KBM-7 (cell line): ENCODE results near the gene ATP6V1G2.
"Not testable (repeated sequence)": the region's sequence is repeated elsewhere in the genome, so short reads cannot be mapped to it uniquely, and the experiment has no call there.

Experiments used
- DNase-seq: peaks from one replicate; pipeline ENCODE4 v3.0.0-alpha.2; 2015
- in situ Hi-C: fragments of 300-500 bp; cut with MboI; formaldehyde crosslinking; loops from 2 replicates; pipeline ENCODE4 v1.14.3; 2020; ENCODE audit warnings: low sequenced_read_pairs, low pct_unique_long_range_greater_than_20kb, mixed read lengths

Gene ATP6V1G2

DNA sequence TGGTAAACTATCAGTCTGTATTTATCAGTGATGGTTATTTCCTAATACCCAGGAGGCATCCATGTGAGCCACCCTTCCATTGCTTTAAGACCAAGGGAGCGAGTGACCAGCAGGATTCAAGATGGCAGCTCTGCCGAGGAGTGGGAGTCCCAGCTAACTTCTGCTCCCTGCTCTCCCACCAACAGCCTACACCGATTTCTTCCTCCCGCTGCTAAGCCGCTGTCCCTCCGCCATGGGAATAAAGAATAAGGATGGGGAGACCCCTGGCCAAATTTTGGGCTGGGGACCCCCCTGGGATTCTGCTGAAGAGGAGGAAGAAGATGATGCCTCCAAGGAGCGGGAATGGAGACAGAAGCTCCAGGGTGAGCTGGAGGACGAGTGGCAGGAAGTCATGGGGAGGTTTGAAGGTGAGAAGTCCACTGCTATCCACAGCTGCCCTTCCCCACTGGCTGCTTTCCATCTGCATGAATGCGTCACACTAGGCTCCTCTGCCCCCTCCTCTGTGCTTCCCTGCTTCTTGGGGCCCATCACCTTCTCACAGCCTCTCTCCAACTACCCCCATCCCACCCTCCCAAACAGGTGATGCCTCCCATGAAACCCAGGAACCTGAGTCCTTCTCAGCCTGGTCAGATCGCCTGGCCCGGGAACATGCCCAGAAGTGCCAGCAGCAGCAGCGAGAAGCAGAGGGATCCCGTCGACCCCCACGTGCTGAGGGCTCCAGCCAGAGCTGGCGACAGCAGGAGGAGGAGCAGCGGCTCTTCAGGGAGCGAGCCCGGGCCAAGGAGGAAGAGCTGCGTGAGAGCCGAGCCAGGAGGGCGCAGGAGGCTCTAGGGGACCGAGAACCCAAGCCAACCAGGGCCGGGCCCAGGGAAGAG lies 11.3 kb upstream of the ATP6V1G2 start:
- no peak for DNase-seq
- in situ Hi-C loops = no loop called here

DNA sequence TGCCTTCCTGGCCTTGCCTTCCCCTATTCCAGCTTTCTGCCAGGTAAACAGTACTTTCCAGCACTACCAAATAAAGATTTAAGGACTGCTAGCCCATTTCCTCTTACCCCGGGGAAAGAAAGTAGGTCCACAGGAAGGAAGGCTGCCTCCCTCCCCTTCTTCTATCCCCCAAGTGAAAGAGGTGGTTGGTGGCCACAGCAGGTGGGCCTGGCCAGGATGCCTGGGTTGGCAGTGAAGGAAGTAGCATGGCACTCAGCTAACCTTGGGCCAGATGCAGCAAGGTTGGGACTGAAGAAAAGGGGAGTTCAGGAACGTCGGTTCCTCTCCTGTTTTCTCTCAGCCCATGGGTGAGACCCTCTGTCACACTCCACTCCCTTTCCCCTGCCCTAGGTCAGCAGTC lies 9.9 kb upstream of the ATP6V1G2 start:
- in situ Hi-C loops = no loop called here
- DNase-seq = no peak

DNA sequence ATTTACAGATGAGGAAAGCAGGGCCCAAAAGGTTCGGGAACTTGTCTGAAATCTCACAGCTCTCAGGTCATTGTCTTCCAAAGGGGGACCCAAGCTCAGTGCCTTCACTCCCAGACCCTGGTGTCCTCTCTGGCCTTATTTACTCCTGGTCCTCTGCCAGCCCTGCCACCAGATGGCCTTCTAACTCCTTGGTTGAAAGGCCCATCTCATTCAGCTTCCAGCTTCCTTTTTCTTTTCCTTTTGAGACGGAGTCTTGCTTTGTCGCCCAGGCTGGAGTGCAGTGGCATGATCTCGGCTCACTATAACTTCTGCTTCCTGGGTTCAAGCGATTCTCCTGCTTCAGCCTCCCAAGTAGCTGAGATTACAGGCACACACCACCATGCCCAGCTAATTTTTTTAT lies 5.0 kb upstream of the ATP6V1G2 start:
- DNase-seq = peak; percentile 90
- in situ Hi-C loops = not testable (repeated sequence)

DNA sequence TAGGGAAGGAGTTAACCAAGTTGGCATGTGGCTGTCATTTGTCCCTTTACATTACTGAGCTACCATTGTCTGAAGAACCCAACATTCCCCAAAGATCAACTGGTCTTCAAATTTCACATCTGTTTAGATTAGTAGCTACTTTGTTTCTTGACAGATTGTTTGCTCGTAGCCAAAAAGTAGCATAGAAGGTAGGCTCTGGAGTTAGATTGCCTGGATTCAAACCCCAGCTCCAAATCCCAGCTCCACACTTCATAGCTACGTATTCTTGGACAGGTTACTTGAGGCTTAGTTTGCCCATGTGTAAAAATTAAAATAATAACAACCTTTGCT lies 2.1 kb upstream of the ATP6V1G2 start:
- DNase-seq = no peak
- in situ Hi-C loops = no loop called here

DNA sequence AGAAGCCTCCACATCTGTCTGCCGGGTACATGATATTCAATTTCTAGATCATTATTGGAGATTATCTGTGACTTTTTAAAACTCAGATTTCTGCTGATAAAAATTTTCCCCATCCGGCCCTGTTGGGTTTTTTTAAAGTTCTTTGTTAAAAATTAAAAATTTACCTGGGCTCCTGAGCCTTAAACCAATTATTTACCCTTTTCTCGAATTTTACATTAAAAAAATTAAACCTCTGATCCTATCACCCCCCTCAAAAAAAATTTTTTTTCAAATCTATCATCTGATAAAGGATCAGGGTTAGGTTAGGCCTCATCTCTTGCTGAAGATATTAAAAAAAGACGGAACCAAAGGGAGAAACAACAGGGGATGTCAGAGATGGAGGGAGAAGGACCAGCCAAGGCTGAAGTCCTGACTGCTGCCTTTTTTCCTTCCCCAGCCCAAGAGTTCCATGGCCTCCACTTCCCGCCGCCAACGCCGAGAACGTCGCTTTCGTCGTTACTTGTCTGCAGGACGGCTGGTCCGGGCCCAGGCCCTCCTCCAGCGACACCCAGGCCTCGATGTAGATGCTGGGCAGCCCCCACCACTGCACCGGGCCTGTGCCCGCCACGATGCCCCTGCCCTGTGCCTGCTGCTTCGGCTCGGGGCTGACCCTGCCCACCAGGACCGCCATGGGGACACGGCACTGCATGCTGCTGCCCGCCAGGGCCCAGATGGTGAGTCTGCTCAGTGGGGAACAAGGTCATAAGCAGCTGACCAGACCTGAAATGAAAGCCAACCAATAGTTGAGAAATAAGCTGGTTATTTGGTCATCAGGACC lies 1.5 kb upstream of the ATP6V1G2 start:
- in situ Hi-C loops = no loop called here
- no peak for DNase-seq

DNA sequence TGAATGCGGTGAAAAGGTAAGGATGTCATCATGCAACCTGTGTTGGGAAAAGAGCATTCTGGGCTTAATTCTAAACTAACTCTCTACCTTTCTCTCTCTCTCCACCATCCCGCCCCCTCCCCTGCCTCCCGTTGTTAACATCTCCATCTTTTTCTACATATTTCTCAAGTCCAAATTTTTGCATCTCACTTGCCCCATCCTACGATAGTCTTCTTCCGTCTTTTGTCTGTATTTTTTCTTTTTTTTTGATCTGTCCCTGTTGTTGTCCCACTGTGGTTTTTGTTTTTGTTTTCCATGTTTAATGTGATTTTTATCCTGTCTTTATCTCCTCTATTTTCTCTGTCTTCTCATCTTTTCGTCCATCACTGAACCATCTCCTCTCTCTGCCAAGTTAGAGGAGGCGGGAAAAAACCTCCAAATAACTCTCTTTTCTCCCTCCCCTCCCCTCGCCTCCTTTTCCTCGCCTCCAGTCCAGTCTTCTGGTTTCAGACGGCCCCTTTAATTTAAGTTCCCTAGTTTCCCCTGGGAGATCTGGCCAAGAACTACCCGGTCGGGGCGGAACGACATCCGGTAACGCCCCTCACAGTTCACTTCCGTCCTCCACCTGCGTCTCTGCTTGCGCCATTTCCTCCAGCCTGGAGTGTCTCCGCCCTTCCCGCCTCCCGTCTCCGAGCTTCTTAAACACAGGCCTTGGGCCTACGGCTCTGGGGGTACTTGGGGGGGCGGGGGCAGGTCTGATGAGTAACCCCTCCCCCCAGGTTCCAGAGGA lies 734 bp upstream of the ATP6V1G2 start, which contains the start of gene NFKBIL1:
NFKBIL1 (plus strand) TSS at position 651 of the 769 bp plus-strand sequence; CDS start at position 738, 87 bp downstream.
- in situ Hi-C loops = no loop called here
- DNase-seq = peak; percentile 99

DNA sequence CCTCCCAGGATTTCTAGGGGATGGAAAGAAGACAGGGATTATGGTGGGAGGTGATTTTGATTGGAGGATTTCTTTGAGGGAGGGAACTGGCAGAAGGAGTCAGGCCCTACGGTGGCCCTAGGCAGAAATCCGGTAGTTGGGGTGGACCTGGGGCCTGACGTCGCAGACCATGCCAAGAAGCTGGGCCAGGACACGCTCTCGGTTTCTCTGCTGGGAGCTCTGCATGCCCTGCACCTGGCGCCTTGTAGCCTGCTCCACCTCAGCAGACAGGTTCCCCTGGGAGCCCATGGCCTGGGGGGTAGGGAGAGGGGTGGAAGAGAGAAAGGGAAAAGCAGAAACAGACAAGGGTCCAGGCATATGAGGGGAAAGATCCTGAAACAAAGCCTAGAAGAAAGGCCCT lies 1.1 kb downstream of the ATP6V1G2 start:
- no peak for DNase-seq
- in situ Hi-C loops = no loop called here

DNA sequence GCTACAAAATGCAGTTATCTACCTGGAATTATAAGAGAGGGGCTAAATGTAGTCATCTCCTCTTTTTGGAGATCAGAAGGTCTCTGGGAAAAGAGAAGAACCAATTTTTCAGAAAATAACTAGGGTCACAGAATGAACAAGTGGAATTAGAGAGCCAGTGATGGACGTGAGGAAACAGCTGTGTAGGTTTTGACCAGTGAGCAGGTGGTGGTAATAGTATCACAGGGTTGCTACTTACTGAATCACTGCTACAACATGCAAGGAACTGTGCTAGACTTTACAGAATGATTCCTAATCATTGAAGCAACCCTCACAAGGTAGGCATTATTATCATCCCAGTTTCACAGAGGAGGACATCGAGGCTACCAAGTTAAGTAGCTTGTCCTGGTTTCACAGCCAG lies 1.7 kb downstream of the ATP6V1G2 start:
- no peak for DNase-seq
- in situ Hi-C loops = no loop called here

DNA sequence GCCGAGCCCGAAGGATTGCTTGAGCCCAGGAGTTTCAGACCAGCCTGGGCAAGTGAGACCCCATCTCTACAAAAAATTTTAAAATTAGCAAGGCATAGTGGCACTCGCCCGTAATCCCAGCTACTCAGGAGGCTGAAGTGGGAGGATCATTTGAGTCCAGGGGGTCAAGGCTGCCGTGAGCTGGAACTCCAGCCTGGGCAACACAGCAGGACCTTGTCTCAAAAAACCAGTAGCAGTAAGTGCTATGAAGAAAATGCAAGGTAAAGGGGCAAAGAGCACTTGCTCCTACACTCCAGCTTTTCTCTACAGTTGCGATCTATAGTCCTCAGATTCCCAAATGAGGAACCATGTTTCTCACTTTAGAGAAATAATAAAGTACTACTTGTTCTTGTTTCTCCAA lies 2.8 kb downstream of the ATP6V1G2 start:
- in situ Hi-C loops = no loop called here
- no peak for DNase-seq

DNA sequence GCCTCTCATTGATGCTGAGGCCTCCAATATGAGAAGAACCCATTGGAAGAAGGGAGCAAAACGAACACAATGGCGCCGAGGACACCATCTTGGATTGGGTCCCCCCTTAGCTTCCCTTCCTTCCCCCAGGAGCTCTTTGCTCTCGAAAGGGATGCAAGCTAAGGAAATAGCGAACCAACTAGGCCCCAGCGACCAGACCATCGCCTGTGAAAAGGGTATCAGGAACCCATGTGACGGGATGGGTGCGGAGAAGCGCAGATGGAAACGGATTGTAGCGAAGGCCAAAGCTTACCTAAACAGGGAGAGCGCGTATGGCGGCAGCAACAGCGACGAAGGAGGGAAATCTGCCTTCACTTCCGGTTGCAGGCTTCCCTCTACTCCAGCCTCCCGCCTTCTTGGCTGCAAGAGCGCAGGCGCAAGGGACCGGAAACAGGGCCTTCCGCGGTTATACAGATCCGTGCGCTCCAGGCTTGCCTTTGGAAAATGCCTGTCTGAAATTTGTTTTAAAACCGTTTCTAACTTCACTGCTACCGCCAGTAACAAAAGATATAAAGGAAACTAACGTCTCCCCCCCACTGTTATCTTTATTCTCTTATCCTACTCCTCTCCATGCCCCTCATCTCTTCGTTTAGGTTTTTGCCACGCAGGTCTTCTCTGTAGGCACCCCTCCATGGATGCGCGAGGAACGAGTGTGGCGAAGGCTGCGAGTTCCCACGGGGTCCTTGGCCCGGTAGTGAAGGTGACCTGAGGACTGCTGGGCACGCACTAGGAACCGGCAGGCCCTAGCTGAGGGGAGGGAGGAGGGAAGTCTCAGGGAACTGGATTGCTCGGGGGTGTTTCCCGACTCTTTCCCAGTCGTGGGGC lies 4.5 kb downstream of the ATP6V1G2 start, which contains the start of gene DDX39B:
DDX39B (minus strand) TSS at position 346 of the 864 bp plus-strand sequence. CDS start 1,471 bp downstream, outside the sequence.
- in situ Hi-C loops = no loop called here
- DNase-seq = peak; percentile 98

DNA sequence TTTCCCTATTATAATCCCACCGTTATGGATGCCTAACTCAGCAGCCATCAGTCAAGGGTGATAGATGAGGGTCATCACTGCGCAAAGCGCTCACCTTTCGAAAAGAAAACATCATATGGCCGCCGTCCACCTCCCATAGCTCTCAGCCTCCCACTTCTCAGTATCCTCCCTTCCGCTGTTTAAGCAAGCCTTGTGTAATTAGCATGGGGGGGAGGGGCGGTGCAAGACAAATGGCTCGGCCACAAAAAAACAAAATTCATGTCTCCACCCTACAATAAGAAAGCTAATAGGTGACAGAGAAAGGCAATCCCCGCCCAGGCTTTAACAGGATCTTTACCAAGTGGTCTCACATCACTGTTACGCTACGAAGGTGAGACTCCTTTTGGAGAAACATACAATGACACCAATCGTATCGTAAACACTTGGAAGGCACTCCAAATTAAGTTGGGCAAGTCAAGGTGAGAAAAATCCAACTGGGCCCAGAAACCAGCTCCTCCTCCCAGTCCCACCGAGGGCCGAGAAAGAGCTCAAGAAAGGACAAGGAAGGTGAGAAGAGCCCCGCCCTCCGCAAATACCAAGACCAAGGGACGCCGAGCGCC lies 5.2 kb downstream of the ATP6V1G2 start:
- in situ Hi-C loops = no loop called here
- peak; percentile 75 for DNase-seq

DNA sequence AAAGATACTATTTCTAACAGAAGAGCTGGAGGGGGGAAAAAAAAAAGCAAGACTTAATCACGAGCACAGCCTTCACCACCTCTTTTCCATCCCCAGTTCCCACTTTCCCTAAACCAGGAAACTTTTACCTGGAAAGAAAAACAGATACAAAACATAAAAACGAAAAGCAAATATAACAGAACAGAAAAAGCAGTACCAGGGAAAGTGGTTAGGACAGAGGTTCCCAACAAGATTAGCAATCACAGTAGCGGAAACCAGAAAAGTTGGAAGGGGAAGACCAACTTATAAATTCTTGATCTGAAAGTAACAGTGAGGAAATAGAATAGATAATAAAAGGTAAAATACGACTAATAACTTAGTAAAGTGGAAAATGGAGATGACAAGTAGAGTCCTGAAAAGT lies 5.8 kb downstream of the ATP6V1G2 start:
- in situ Hi-C loops = no loop called here
- DNase-seq = no peak

DNA sequence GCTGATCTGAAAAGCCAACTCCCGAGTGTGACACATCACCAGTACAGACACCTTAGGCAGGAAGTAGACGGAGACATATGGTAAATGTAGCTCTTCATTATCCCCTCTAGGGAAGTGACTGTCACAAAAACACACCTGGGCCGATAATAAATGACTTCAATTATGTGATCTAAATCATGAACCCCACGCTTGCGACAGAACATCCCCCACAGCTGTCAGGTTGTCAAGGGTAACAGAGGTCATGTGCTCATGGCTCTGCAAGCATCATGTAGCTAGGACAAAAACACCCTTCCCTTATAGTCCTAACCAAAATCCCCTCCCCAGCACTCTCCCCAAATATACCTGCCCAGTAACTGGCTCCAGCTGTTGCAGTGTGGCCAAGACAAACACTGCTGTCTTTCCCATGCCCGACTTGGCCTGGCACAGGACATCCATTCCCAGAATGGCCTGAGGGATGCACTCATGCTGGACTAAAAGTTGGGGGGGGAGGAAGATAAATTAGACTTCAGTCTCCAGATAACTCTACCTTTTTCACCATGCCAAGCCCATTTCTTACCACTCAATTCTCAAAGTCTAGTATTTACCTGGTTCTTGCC lies 7.5 kb downstream of the ATP6V1G2 start:
- DNase-seq = no peak

DNA sequence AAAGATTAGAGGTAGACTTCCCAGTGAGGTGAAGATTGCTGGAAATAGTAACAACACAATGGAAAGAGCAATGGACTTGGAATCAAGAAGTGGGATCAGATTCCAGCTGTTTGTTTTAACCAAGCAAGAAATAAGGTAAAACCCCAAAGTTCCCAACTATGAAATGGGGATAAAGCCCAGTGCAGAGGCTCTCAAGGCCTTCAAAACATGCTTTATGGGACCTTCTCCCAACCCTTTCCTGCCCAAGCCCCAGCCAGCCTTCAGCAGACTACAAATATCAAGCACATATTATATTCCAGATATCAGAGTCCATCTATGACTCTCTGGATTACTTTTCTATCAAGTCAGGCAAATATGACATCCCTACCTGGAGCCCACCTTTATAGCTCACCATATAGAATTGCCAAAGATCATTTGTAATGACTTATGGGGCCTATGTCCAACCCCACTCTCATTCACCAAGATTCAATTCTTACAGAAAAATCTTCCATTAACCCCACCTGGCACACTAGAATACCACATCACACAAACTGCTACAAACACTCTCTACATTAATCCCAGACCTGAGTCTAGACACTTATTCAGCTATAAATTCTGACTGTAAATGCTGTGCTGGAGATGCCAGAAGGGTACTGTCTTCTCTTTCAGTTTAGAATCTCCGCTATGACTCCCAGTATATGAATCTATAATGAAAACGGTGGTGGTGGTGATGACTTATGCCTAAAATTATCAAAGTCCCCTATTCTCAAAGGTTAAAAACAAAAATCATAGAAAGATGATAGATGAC lies 10.7 kb downstream of the ATP6V1G2 start:
- in situ Hi-C loops = no loop called here
- DNase-seq = no peak

More for the DNA sequence above, 7.5 kb downstream of the ATP6V1G2 start:
- in situ Hi-C loops = no loop called here

DNA sequence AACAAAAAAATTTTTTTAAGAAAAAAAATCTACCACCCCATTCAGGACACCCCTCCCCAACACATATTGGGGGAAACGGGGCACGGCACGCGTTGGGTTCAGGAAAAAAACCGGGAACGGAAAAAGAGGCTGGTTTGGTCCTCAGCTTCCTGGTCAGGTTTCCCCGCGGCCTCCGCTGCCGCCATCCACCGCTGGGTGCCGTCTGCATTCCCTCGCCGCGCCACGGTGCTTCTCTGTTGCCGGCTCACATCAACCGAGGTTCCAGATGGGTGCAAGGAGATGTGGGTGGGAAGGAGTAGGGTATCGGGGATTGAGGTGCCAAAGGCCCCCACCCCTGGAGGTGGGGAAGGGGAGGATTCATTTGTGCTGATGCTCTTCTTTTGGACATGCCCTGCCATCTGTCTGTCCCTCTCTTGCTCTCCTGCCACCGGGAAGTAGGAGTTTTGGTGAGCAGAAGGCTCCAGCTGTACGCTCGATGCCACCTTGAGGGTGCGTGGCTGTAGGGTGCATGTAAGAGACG lies 11.8 kb downstream of the ATP6V1G2 start:
- in situ Hi-C loops = no loop called here
- DNase-seq = no peak

DNA sequence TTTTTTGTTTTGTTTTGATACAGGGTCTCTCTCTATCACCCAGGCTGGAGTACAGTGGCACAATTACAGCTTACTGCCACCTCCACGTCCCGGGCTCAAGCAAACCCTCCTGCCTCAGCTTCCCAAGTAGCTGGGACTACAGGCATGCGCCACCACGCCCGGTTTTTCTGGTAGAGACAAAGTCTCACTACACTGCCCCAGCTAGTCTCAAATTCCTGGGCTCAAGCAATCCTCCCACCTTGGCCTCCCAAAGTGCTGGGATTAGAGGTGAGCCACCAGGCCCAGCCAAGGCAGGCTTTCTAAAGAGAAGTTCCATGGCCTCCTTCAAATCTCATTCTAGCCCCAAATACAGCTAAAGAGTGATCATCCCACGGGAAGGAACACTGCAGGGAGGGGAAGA lies 12.4 kb downstream of the ATP6V1G2 start:
- in situ Hi-C loops = no loop called here
- no peak for DNase-seq

DNA sequence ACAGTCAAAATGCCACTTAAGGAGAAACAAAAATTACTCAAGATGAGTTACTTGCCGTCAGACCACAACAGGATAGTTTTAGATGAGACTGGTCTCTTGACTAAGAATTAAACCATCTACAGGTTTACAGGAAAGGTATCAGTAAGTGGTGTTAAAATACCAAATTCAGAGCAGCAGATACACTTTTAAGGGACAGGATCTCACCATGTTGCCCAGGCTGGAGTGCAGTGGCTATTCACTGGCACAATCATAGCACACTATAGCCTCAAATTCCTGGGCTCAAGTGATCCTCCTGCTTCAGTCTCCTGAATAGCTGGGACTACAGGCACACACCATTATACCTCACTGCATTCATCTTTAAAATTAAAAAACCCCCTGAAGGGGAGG lies 13.0 kb downstream of the ATP6V1G2 start:
- DNase-seq = no peak
- in situ Hi-C loops = no loop called here
